IMR-90 (cell line): ENCODE results near the gene HHIPL1. TPM values are rescaled to one million over a fixed set of nuclear protein-coding genes. Genes with fewer than 3 reads are reported as not detected.

ENCODE experiments used
- ATAC-seq: fragments of 200-7000 bp; cut with Tn5 transposase; 2 replicates; pipeline ENCODE4 v1.9.1; 2020; ENCODE audit warnings: low read depth, mild to moderate bottlenecking, moderate library complexity
- BruUV-seq: library from RNA; stranded (reverse); fragments of 400-500 nt; replicated peaks from 2 replicates; lab custom pipeline; 2021; lab: Mats Ljungman, UMichigan
- CTCF ChIA-PET: fragments of 300-600 bp; formaldehyde crosslinking; extraction: SDS; loops from one replicate; lab custom pipeline; 2021; ENCODE audit warnings: antibody characterized with exemption; lab: Yijun Ruan, JAX
- POLR2A ChIA-PET: fragments of 300-600 bp; sonication (Branson Sonifier 250); formaldehyde crosslinking; loops from one replicate; lab custom pipeline; 2022; ENCODE audit warnings: antibody characterized with exemption; ENCODE audit not compliant: unreplicated experiment; lab: Charles Lee
- DNase-seq: peaks from one replicate; pipeline ENCODE4 v3.0.0; 2013
- H2AFZ ChIP-seq: replicated peaks from 2 replicates; pipeline ENCODE3; 2013; ENCODE audit warnings: low read length, mild to moderate bottlenecking; ENCODE audit not compliant: poor library complexity
- H2AK5ac ChIP-seq: 2 replicates; pipeline ENCODE4 v1.6.1; 2013; ENCODE audit warnings: low read depth, low read length, inconsistent platforms
- H2AK9ac ChIP-seq: replicated peaks from 2 replicates; pipeline ENCODE3; 2013; ENCODE audit warnings: mild to moderate bottlenecking, low read depth, low read length, moderate library complexity; ENCODE audit not compliant: poor library complexity
- H2BK120ac ChIP-seq: 2 replicates; pipeline ENCODE4 v1.6.1; 2013; ENCODE audit warnings: low read depth, low read length, inconsistent platforms
- H2BK15ac ChIP-seq: 3 replicates; pipeline ENCODE4 v1.6.1; 2013; ENCODE audit warnings: low read depth, low read length, inconsistent platforms
- H2BK20ac ChIP-seq: 2 replicates; pipeline ENCODE4 v1.6.1; 2013; ENCODE audit warnings: low read depth, mild to moderate bottlenecking, inconsistent platforms, low read length, moderate library complexity
- H2BK5ac ChIP-seq: 2 replicates; pipeline ENCODE4 v1.6.1; 2013; ENCODE audit warnings: mild to moderate bottlenecking, low read depth, low read length, inconsistent platforms; ENCODE audit not compliant: poor library complexity, severe bottlenecking
- H3K14ac ChIP-seq: replicated peaks from 2 replicates; pipeline ENCODE4 v1.6.1; 2013; ENCODE audit warnings: low read depth, low read length, inconsistent platforms
- H3K18ac ChIP-seq: 2 replicates; pipeline ENCODE4 v1.6.1; 2013; ENCODE audit warnings: low read depth, low read length, control low read depth
- H3K23ac ChIP-seq: 2 replicates; pipeline ENCODE4 v1.6.1; 2013; ENCODE audit warnings: low read depth, low read length, inconsistent platforms
- H3K27ac ChIP-seq: 2 replicates; pipeline ENCODE4 v1.5.1; 2013; ENCODE audit warnings: mild to moderate bottlenecking, control low read depth, low read length; ENCODE audit not compliant: insufficient read depth
- H3K27me3 ChIP-seq: 2 replicates; pipeline ENCODE4 v1.6.1; 2013; ENCODE audit warnings: low read length; ENCODE audit not compliant: control insufficient read depth, insufficient read depth
- H3K36me3 ChIP-seq: 2 replicates; pipeline ENCODE4 v1.6.1; 2013; ENCODE audit warnings: low read length, mixed read lengths; ENCODE audit not compliant: control insufficient read depth, insufficient read depth
- H3K4ac ChIP-seq: 2 replicates; pipeline ENCODE4 v1.6.1; 2013; ENCODE audit warnings: low read depth, low read length, inconsistent platforms
- H3K4me1 ChIP-seq: 2 replicates; pipeline ENCODE4 v1.6.1; 2013; ENCODE audit warnings: low read length, mixed read lengths; ENCODE audit not compliant: control insufficient read depth, insufficient read depth
- H3K4me2 ChIP-seq: 2 replicates; pipeline ENCODE4 v1.6.1; 2013; ENCODE audit warnings: low read depth, mild to moderate bottlenecking, control low read depth, low read length, moderate library complexity
- H3K4me3 ChIP-seq: 2 replicates; pipeline ENCODE4 v1.5.1; 2013; ENCODE audit warnings: low read depth, mild to moderate bottlenecking, control low read depth, low read length, moderate library complexity; ENCODE audit not compliant: insufficient read depth
- H3K56ac ChIP-seq: 2 replicates; pipeline ENCODE4 v1.6.1; 2013; ENCODE audit warnings: low read length, inconsistent platforms; ENCODE audit not compliant: insufficient read depth; ENCODE audit errors: extremely low read depth
- H3K79me1 ChIP-seq, 2 experiments: 2 replicates each; pipeline ENCODE4 v1.6.1; 2013; ENCODE audit warnings: low read length in 2 of 2, inconsistent platforms in 1 of 2, low read depth in 1 of 2
- H3K9ac ChIP-seq: 2 replicates; pipeline ENCODE4 v1.6.1; 2013; ENCODE audit warnings: low read depth, low read length, control low read depth
- H3K9me1 ChIP-seq: 2 replicates; pipeline ENCODE4 v1.6.1; 2013; ENCODE audit warnings: low read length, inconsistent platforms; ENCODE audit not compliant: insufficient read depth
- H3K9me3 ChIP-seq: 2 replicates; pipeline ENCODE4 v1.6.1; 2013; ENCODE audit warnings: low read length; ENCODE audit not compliant: control insufficient read depth, insufficient read depth
- H4K20me1 ChIP-seq: 2 replicates; pipeline ENCODE4 v1.6.1; 2013; ENCODE audit warnings: low read length, inconsistent platforms; ENCODE audit not compliant: insufficient read depth
- H4K5ac ChIP-seq: 2 replicates; pipeline ENCODE4 v1.6.1; 2013; ENCODE audit warnings: mild to moderate bottlenecking, low read depth, low read length, control low read depth
- H4K8ac ChIP-seq, 2 experiments: 2 replicates each; pipeline ENCODE4 v1.6.1; 2013; ENCODE audit warnings: low read depth in 2 of 2, low read length in 2 of 2, control low read depth in 1 of 2, inconsistent platforms in 1 of 2
- H4K91ac ChIP-seq: 2 replicates; pipeline ENCODE4 v1.6.1; 2013; ENCODE audit warnings: low read depth, low read length, inconsistent platforms; ENCODE audit not compliant: insufficient read depth
- BHLHE40 ChIP-seq: fragments of 150-350 bp; IDR thresholded peaks from 2 replicates; pipeline ENCODE4 v1.6.1; 2016; ENCODE audit warnings: mild to moderate bottlenecking, low read depth, low read length
- CEBPB ChIP-seq: IDR thresholded peaks from 2 replicates; pipeline ENCODE4 v1.6.1; 2012; ENCODE audit warnings: low read depth, low read length, improper control_type of control experiment
- ELK1 ChIP-seq: fragments of 150-350 bp; IDR thresholded peaks from 2 replicates; pipeline ENCODE4 v1.6.1; 2016; ENCODE audit warnings: low read depth, mild to moderate bottlenecking, low read length, moderate library complexity, borderline replicate concordance
- FOS ChIP-seq: fragments of 150-350 bp; IDR thresholded peaks from 2 replicates; pipeline ENCODE4 v1.6.1; 2016; ENCODE audit warnings: low read depth, low read length
- MAFK ChIP-seq: IDR thresholded peaks from 2 replicates; pipeline ENCODE4 v1.6.1; 2012; ENCODE audit warnings: low read depth, low read length, improper control_type of control experiment
- MAZ ChIP-seq: IDR thresholded peaks from 2 replicates; pipeline ENCODE4 v1.6.1; 2012; ENCODE audit warnings: low read depth, mild to moderate bottlenecking, low read length, improper control_type of control experiment, moderate library complexity, borderline replicate concordance
- MXI1 ChIP-seq: IDR thresholded peaks from 2 replicates; pipeline ENCODE4 v1.6.1; 2012; ENCODE audit warnings: low read depth, mild to moderate bottlenecking, low read length, moderate library complexity, borderline replicate concordance
- NFE2L2 ChIP-seq: fragments of 150-350 bp; IDR thresholded peaks from 2 replicates; pipeline ENCODE4 v1.6.1; 2016; ENCODE audit warnings: low read depth, mild to moderate bottlenecking, low read length
- POLR2A ChIP-seq: IDR thresholded peaks from 2 replicates; pipeline ENCODE4 v1.6.1; 2012; ENCODE audit warnings: mild to moderate bottlenecking, low read depth, low read length
- RAD21 ChIP-seq: IDR thresholded peaks from 2 replicates; pipeline ENCODE4 v1.6.1; 2012; ENCODE audit warnings: low read length, improper control_type of control experiment
- RCOR1 ChIP-seq: IDR thresholded peaks from 2 replicates; pipeline ENCODE4 v1.6.1; 2012; ENCODE audit warnings: mild to moderate bottlenecking, low read length, improper control_type of control experiment; ENCODE audit not compliant: insufficient replicate concordance
- RFX5 ChIP-seq: IDR thresholded peaks from 2 replicates; pipeline ENCODE4 v1.8.0; 2012; ENCODE audit warnings: low read depth, mild to moderate bottlenecking, low read length, moderate library complexity
- SMC3 ChIP-seq: fragments of 150-350 bp; IDR thresholded peaks from 2 replicates; pipeline ENCODE4 v1.6.1; 2016; ENCODE audit warnings: low read depth, mild to moderate bottlenecking, antibody characterized with exemption, low read length, moderate library complexity
- WGBS, 2 experiments: methylation state at CpG; one replicate each; pipeline versions ENCODE4 v1.1.5 to v1.1.7; 2013; ENCODE audit warnings: missing lambda C conversion rate in 2 of 2; ENCODE audit not compliant: insufficient read length in 1 of 2; ENCODE audit errors: extremely low coverage in 2 of 2; 5-methylcytosine and 5-hydroxymethylcytosine counted together
- dilution Hi-C: fragments of 300-500 bp; cut with HindIII; formaldehyde crosslinking; loops from one replicate; pipeline ENCODE4 v1.14.3; 2018; ENCODE audit warnings: low sequenced_read_pairs; ENCODE audit not compliant: unreplicated experiment
- in situ Hi-C: fragments of 300-500 bp; cut with MboI; formaldehyde crosslinking; loops from 3 replicates; pipeline ENCODE4 v1.14.3; 2019; ENCODE audit warnings: low sequenced_read_pairs, inconsistent platforms, mixed read lengths
- intact Hi-C: fragments of 100-400 bp; cut with micrococcal nuclease; formaldehyde crosslinking; loops from 2 replicates; pipeline ENCODE4 v1.10.0; 2022
- polyA plus RNA-seq, 3 experiments: library from polyadenylated mRNA; depleted of rRNA; stranded (reverse); fragments of >200 nt; gene quantifications; 2 replicates each; pipeline ENCODE4 v1.2.3, GENCODE V29; 2012; ENCODE audit warnings: low replicate concordance in 1 of 3
- total RNA-seq: library from RNA; depleted of rRNA; stranded (reverse); fragments of >200 nt; gene quantifications from 2 replicates; pipeline ENCODE4 v1.2.3, GENCODE V29; 2012

Gene HHIPL1
- total and polyA plus RNA-seq, 2 of the 4 experiments (the other 2 are of a cell fraction), result 0.65 to 0.72 TPM

GRCh38 chr14:99720941-99721791 is 76.2 kb downstream of the HHIPL1 start:
- H3K56ac ChIP-seq, result no peak overlapping the region
- no peak overlapping the region for H3K23ac ChIP-seq
- no peaks in the 10 kb centered on the region for H3K9me3 ChIP-seq
- no peak overlapping the region for H2AK5ac ChIP-seq
- ChIA-PET POLR2A (no interaction called here), CTCF (interaction anchor here (0.9 kb wide), 1 partner anchor 9 kb away, joined by 4 read pairs; no protein-coding TSS in a partner anchor)
- no peaks in the 10 kb centered on the region for H3K9me1 ChIP-seq
- no peak overlapping the region for H4K91ac ChIP-seq
- H3K9ac ChIP-seq, result no peak overlapping the region
- H3K18ac ChIP-seq, result no peak overlapping the region
- H2BK5ac ChIP-seq, result no peak overlapping the region
- WGBS, 2 experiments, result 100% methylated on average over 1 of the region's 18 CpGs; no CpG with 5 or more reads in 1 of the 2 experiments
- H4K5ac ChIP-seq, result no peak overlapping the region
- no peak overlapping the region for H2AFZ ChIP-seq
- H3K4me3 ChIP-seq, result no peak overlapping the region
- DNase-seq (no peak), ATAC-seq (no peak)
- H3K4ac ChIP-seq, result no peak overlapping the region
- no TSS peak for BruUV-seq
- no peak overlapping the region for H2AK9ac ChIP-seq
- no peak overlapping the region for H3K4me2 ChIP-seq
- no peaks in the 10 kb centered on the region; the same call in 1 of the 2 replicates for H3K4me1 ChIP-seq
- TF ChIP-seq RFX5 (no peak), CEBPB (no peak), ELK1 (no peak), POLR2A (no peak), MAFK (no peak), MAZ (no peak), FOS (no peak), RAD21 (no peak), BHLHE40 (no peak), RCOR1 (no peak), NFE2L2 (no peak), SMC3 (no peak), MXI1 (no peak)
- H3K79me1 ChIP-seq, result no peaks in the 10 kb centered on the region
- no peak overlapping the region for H3K14ac ChIP-seq
- peaks cover 30% of the 10 kb centered on the region for H3K27me3 ChIP-seq
- no peak overlapping the region for H2BK20ac ChIP-seq
- in situ Hi-C loops, result loop anchor here (5.0 kb wide), 1 partner anchor 166 kb away; no protein-coding TSS in a partner anchor
- no peak overlapping the region for H4K8ac ChIP-seq
- no peaks in the 10 kb centered on the region for H3K36me3 ChIP-seq
- no peak overlapping the region for H2BK15ac ChIP-seq
- no peaks in the 10 kb centered on the region for H4K20me1 ChIP-seq
- intact Hi-C loops, result no loop called here
- H2BK120ac ChIP-seq, result no peak overlapping the region
- dilution Hi-C loops, result no loop called here
- no peak overlapping the region for H3K27ac ChIP-seq
